ENCODE data around the gene CCL17. TPM values are rescaled to one million over a fixed set of nuclear protein-coding genes. Genes with fewer than 3 reads are reported as not detected.
A peak's percentile ranks its signal among the peaks of the same experiment; 100 is the strongest.

CCL17 gene
- not detected for total RNA-seq

DNA sequence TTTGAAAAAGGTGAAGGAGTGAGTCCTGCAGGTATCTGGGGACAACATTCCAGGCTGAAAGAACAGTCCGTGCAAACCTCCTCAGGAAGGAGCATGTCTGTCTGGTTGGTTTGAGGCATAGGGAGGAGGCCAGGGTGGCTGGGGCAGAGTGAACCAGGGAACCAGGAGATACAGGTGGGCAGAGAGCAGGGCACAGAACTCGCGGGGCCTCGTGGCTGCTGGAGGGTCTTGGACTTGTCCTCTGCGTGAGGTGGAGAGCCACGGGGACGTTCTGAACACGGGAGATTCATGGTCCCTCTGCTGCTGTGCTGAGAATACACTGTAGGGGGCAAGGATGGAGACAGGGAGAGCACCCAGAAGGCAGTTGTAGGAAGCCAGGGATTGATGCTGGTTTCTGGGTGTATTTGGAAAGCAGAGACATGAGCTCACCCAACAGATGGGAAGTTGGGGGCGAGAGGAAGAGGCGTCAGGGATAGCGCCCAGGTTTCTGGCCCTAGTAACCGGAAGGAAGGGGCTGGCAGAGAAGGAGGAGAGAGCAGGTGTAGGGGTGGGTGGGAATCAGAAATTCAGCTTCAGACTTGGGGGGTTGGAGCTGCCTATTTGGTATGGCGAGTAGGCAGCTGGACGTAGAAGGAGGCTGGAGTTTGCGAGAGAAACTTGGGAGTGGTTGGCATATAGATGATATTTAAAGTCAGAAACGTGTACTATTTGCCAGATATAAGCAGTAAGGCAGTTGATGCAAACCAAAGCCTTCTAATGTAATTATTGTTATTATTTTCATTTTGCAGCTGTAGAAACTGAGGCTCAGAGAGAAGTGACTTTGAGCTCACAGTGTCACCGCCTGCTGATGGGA lies at the start of gene CCL17:
CCL17 (plus strand) TSS at position 803 of the 853 bp plus-strand sequence. CDS start 9,166 bp downstream, outside the sequence.
- no peak within 1 kb of the TSS for H3K27ac ChIP-seq

DNA sequence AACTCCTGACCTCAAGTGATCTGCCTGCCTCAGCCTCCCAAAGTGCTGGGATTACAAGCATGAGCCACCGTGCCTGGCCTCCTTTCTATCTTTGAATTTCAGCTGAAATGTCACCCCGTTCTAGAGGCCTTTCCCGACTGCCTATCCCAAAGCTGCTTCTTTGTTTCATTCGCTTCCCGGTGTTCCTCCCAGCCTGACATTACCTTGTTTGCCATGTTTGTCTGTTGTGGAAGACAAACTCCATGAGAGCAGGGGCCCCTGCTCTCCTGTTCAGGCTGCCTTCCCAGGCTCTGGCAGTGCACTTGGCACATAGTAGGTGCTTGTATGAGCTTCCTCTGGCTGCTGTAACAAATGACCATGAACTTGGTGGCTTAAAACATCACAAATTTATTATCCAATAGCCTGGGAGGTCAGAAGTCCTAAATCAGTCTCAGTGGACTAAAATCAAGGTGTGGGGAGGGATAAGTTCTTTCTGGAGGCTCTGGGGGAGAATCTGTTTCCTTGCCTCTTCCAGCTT lies 48.6 kb upstream of the CCL17 start:
- no peak for DNase-seq
- H3K4me1 ChIP-seq = peaks cover 0 to 12% (median 4%) of the 10 kb centered on the region in 4 donors
- TF ChIP-seq, protein P1, sequence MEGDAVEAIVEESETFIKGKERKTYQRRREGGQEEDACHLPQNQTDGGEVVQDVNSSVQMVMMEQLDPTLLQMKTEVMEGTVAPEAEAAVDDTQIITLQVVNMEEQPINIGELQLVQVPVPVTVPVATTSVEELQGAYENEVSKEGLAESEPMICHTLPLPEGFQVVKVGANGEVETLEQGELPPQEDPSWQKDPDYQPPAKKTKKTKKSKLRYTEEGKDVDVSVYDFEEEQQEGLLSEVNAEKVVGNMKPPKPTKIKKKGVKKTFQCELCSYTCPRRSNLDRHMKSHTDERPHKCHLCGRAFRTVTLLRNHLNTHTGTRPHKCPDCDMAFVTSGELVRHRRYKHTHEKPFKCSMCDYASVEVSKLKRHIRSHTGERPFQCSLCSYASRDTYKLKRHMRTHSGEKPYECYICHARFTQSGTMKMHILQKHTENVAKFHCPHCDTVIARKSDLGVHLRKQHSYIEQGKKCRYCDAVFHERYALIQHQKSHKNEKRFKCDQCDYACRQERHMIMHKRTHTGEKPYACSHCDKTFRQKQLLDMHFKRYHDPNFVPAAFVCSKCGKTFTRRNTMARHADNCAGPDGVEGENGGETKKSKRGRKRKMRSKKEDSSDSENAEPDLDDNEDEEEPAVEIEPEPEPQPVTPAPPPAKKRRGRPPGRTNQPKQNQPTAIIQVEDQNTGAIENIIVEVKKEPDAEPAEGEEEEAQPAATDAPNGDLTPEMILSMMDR (IDR thresholded peaks at IDR 0.05) = no peak
- TF ChIP-seq POLR2A (IDR thresholded peaks at IDR 0.05) = no peak
- H3K27ac ChIP-seq = no peak overlapping the region
- no peaks in the 10 kb centered on the region for H3K27me3 ChIP-seq
- H3K9me3 ChIP-seq = no peaks in the 10 kb centered on the region
- H3K36me3 ChIP-seq = no peaks in the 10 kb centered on the region
- no peak overlapping the region for H3K4me3 ChIP-seq

More for the DNA sequence above, at the start of gene CCL17:
- no peak for DNase-seq
- no peak within 1 kb of the TSS for H3K4me3 ChIP-seq
- no peaks in the 10 kb centered on the region for H3K4me1 ChIP-seq
- H3K9me3 ChIP-seq = no peaks in the 10 kb centered on the region
- TF ChIP-seq, protein P1 (IDR thresholded peaks at IDR 0.05) = no peak
- no peak for TF ChIP-seq POLR2A (IDR thresholded peaks at IDR 0.05)
- no peaks in the 10 kb centered on the region for H3K36me3 ChIP-seq
- no peaks in the 10 kb centered on the region for H3K27me3 ChIP-seq

DNA sequence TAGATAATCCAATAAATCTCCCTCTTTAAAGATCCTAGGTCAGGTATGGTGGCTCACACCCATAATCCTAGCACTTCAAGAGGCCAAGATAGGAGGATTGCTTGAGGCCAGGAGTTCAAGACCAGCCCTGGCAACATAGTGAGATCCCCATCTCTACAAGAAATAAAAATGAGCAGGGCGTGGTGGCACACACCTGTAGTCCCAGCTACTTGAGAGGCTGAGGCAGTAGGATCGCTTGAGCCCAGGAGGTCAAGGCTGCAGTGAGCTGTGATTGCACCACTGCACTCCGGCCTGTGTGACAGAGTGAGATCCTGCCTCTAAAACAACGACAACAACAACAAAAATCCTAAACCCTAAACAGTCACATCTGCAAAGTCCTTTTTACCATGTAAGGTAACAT lies 48.0 kb upstream of the CCL17 start:
- no peak for DNase-seq
- Histone ChIP-seq H3K9me3 (no peaks in the 10 kb centered on the region), H3K27me3 (no peaks in the 10 kb centered on the region), H3K27ac (no peak overlapping the region), H3K36me3 (no peaks in the 10 kb centered on the region), H3K4me3 (no peak overlapping the region), H3K4me1 (peaks cover 0 to 12% (median 4%) of the 10 kb centered on the region in 4 donors)
- TF ChIP-seq, protein P1 (IDR thresholded peaks at IDR 0.05) = no peak
- TF ChIP-seq POLR2A (IDR thresholded peaks at IDR 0.05) = no peak

DNA sequence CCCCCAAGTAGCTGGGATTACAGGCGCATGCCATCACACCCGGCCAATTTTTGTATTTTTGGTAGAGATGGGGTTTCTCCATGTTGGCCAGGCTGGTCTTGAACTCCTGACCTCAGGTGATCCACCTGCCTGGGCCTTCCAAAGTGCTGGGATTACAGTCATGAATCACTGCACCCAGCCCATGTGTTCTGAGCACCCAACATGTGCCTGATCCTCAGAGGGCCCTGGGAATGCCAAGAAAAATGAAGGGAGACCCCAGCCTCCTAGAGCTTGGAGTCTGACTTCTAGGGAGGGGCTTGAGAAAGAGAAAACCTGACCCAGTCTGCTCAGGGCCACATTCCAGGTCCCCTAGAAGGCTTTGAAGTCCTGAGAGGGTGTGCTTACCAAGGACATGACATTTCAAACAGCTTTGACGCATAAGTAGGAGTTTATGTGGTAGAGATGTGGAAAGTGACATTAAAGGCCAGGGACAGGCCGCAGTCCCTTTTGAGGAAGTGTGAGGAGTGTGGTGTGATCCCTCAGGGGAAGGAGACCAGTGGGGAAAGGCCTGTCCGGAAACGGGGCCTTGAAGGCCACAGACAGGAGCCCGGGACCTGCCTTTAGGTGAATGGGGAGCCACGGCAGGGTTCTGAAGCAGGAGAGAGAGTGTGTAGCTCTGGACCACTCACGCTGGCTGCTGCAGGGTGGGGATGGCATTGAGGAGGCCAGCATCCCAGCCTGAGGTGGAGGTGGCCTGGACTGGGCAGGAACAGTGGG lies 47.1 kb upstream of the CCL17 start:
- Histone ChIP-seq H3K27ac (peak overlapping the region in 1 of 4 donors; percentile 13), H3K27me3 (no peaks in the 10 kb centered on the region), H3K4me1 (peaks cover 0 to 12% (median 4%) of the 10 kb centered on the region in 4 donors), H3K36me3 (no peaks in the 10 kb centered on the region), H3K4me3 (no peak overlapping the region), H3K9me3 (no peaks in the 10 kb centered on the region)
- DNase-seq = peak in 2 of 3 donors; percentile 37 to 52
- TF ChIP-seq, protein P1 (IDR thresholded peaks at IDR 0.05) = no peak
- TF ChIP-seq POLR2A (IDR thresholded peaks at IDR 0.05) = no peak

- TF ChIP-seq, protein P1 (IDR thresholded peaks at IDR 0.05) = no peak
- TF ChIP-seq POLR2A (IDR thresholded peaks at IDR 0.05) = no peak
- Histone ChIP-seq H3K27me3 (no peaks in the 10 kb centered on the region), H3K9me3 (no peaks in the 10 kb centered on the region), H3K4me1 (peaks cover 0 to 12% (median 4%) of the 10 kb centered on the region in 4 donors), H3K27ac (peak overlapping the region in 1 of 4 donors; percentile 13), H3K36me3 (no peaks in the 10 kb centered on the region), H3K4me3 (no peak overlapping the region)
- DNase-seq = peak in 1 of 3 donors; percentile 38
Observed at GRCh38 chr16:57358086-57358420, 46.5 kb upstream of the CCL17 start.
